Neural progenitor cell (in vitro differentiated cells): ENCODE results near the gene RCL1.

Source experiments
- CTCF ChIP-seq: fragments of 200-600 bp; sonication (generic); IDR thresholded peaks from 2 replicates; pipeline ENCODE4 v1.5.1; 2017; ENCODE audit warnings: antibody characterized with exemption, mild to moderate bottlenecking
- EZH2 ChIP-seq: fragments of 200-600 bp; sonication (generic); IDR thresholded peaks from 2 replicates; pipeline ENCODE4 v1.6.1; 2017; ENCODE audit warnings: antibody characterized with exemption, mild to moderate bottlenecking, moderate library complexity
- EZH2phosphoT487 ChIP-seq: fragments of 200-600 bp; sonication (generic); IDR thresholded peaks from 2 replicates; pipeline ENCODE4 v1.6.1; 2017; ENCODE audit warnings: antibody characterized with exemption

GRCh38 chr9:4887556-4887955, 94.8 kb downstream of the RCL1 start:
- TF ChIP-seq EZH2phosphoT487 (no peak), CTCF (no peak), EZH2 (no peak)
